ENCODE results near the gene CAPZA1.
"Not testable (repeated sequence)": the region's sequence is repeated elsewhere in the genome, so short reads cannot be mapped to it uniquely, and the experiment has no call there.

The CAPZA1 gene

GRCh38 chr1:112614460-112615065 lies 5.1 kb upstream of the CAPZA1 start:
- no peak overlapping the region for H3K4me3 ChIP-seq (ENCODE audit: low read depth, low read length)
- peak; percentile 37 for DNase-seq (ENCODE audit: low read depth)
- peak; percentile 45 for TF ChIP-seq CTCF (IDR thresholded peaks at IDR 0.05; ENCODE audit: insufficient read depth, low read depth, low read length, missing control alignments)

GRCh38 chr1:112618114-112618720 lies 1.4 kb upstream of the CAPZA1 start:
- peak; percentile 66 for DNase-seq (ENCODE audit: low read depth)
- TF ChIP-seq CTCF (IDR thresholded peaks at IDR 0.05; ENCODE audit: insufficient read depth, low read depth, low read length, missing control alignments) = no peak
- H3K4me3 ChIP-seq (ENCODE audit: low read depth, low read length) = peak overlapping the region; percentile 76

- DNase-seq (ENCODE audit: low read depth) = peak; percentile 72
- H3K4me3 ChIP-seq (ENCODE audit: low read depth, low read length) = peak within 1 kb of the TSS; percentile 76
- TF ChIP-seq CTCF (IDR thresholded peaks at IDR 0.05; ENCODE audit: insufficient read depth, low read depth, low read length, missing control alignments) = no peak
Observed at GRCh38 chr1:112618721-112619517, 713 bp upstream of the CAPZA1 start, which contains the start of gene ST7L. ST7L (minus strand) TSS chr1:112619141; CDS start chr1:112619113, 28 bp downstream.

GRCh38 chr1:112620377-112620695 lies 704 bp downstream of the CAPZA1 start:
- TF ChIP-seq CTCF (IDR thresholded peaks at IDR 0.05; ENCODE audit: insufficient read depth, low read depth, low read length, missing control alignments) = no peak
- DNase-seq (ENCODE audit: low read depth) = no peak
- H3K4me3 ChIP-seq (ENCODE audit: low read depth, low read length) = peak overlapping the region; percentile 76

GRCh38 chr1:112624493-112624892 lies 4.9 kb downstream of the CAPZA1 start:
- DNase-seq (ENCODE audit: low read depth); H3K4me3 ChIP-seq (ENCODE audit: low read depth, low read length): not testable (repeated sequence)

- H3K4me3 ChIP-seq (ENCODE audit: low read depth, low read length) = no peak overlapping the region
- no peak for DNase-seq (ENCODE audit: low read depth)
- no peak for TF ChIP-seq CTCF (IDR thresholded peaks at IDR 0.05; ENCODE audit: insufficient read depth, low read depth, low read length, missing control alignments)
Observed at GRCh38 chr1:112625696-112626095, 6.1 kb downstream of the CAPZA1 start.

GRCh38 chr1:112626193-112626592 lies 6.6 kb downstream of the CAPZA1 start:
- no peak for TF ChIP-seq CTCF (IDR thresholded peaks at IDR 0.05; ENCODE audit: insufficient read depth, low read depth, low read length, missing control alignments)
- DNase-seq (ENCODE audit: low read depth) = no peak
- H3K4me3 ChIP-seq (ENCODE audit: low read depth, low read length) = no peak overlapping the region
